MG63 (cell line): ENCODE data around the gene CFTR. TPM values are rescaled to one million over a fixed set of nuclear protein-coding genes. Genes with fewer than 3 reads are reported as not detected.
A peak's percentile ranks its signal among the peaks of the same experiment; 100 is the strongest.

Source experiments
- DNase-seq: peaks from one replicate; pipeline ENCODE4 v3.0.0-alpha.2; 2020
- H3K27me3 ChIP-seq: fragments of 250-450 bp; sonication (Bioruptor Pico); 2 replicates; pipeline ENCODE4 v1.5.1; 2020; ENCODE audit warnings: mild to moderate bottlenecking, moderate library complexity
- H3K36me3 ChIP-seq: fragments of 250-450 bp; sonication (Bioruptor Pico); 2 replicates; pipeline ENCODE4 v1.5.1; 2020; ENCODE audit warnings: mild to moderate bottlenecking, moderate library complexity
- H3K4me3 ChIP-seq: fragments of 250-450 bp; sonication (Bioruptor Pico); 2 replicates; pipeline ENCODE4 v1.5.1; 2020; ENCODE audit warnings: mild to moderate bottlenecking, moderate library complexity
- H3K9me3 ChIP-seq: fragments of 250-450 bp; sonication (Bioruptor Pico); 2 replicates; pipeline ENCODE4 v1.5.1; 2020; ENCODE audit warnings: mild to moderate bottlenecking, moderate library complexity
- total RNA-seq: library from RNA; depleted of rRNA; stranded (reverse); fragments of >200 nt; shearing (Covaris generic); gene quantifications from 2 replicates; pipeline ENCODE4 v1.2.3, GENCODE V29; 2014; ENCODE audit warnings: low replicate concordance

Gene CFTR
- total RNA-seq, 1 experiment from 2014 or later, result not detected

DNA sequence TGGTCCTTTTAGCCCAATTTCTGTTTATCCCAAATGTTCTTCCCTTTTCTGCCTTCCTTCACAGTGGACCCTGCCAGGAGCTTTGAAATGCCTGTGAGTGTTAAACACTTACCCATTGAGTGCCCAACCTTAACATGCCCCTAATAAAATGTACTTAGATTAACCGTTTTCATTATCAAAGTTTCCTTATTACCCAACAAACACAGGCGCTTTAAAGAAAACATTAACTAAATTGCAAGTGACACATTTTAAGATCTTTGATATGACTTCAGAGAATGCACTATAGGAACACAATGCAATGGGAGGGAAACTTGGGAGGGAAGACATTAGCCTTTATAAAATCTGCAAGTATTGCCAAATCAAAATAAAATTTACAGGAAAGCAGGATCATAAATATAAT is 177.0 kb downstream of the CFTR start:
- Histone ChIP-seq H3K36me3 (no peaks in the 10 kb centered on the region), H3K4me3 (no peak overlapping the region), H3K27me3 (no peaks in the 10 kb centered on the region), H3K9me3 (no peaks in the 10 kb centered on the region)
- DNase-seq, result no peak

DNA sequence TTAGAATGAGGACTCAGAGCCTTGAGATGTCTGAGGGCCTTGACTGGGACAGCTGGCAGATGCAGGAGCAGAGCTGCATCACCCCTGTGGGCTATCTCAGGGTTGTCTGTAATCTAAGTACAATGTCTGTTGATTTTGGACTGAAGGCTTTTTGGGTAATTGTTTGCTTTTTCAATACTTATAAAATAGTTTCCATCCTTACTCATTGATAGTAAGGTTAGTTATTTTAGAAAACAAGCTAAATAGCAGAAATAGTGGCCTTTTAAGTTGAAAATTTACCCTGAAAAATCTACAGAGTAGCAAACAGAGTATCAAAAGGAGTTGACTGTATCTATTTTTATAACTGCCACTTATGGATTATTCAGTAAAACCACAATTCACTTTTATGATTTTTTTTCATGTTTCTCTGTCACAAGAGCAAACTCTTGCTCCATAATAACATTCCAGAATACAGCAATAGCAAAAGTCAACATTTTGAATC is 179.7 kb downstream of the CFTR start:
- no peak for DNase-seq
- H3K9me3 ChIP-seq, result no peaks in the 10 kb centered on the region
- H3K36me3 ChIP-seq, result no peaks in the 10 kb centered on the region
- no peak overlapping the region for H3K4me3 ChIP-seq
- H3K27me3 ChIP-seq, result no peaks in the 10 kb centered on the region

DNA sequence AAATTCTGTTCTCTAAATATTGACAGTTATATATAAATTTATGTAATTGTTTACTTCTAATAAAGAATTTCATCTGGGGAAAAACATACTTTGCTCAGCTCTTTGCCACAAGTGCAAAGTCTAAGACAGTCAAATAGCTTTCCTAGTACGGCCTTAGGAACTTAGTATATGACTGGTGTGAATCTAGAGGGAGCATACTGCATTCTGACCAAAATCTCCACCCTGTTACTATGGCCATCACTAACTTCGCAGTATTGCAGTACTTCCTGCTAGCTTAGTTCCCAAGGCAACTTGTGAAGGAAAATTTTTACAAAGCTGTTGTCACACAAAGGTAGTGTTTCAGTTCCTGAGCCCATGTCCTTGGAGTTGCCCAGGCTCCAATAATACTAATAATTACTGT is 181.5 kb downstream of the CFTR start:
- Histone ChIP-seq H3K27me3 (no peaks in the 10 kb centered on the region), H3K9me3 (no peaks in the 10 kb centered on the region), H3K36me3 (no peaks in the 10 kb centered on the region), H3K4me3 (no peak overlapping the region)
- DNase-seq, result no peak

DNA sequence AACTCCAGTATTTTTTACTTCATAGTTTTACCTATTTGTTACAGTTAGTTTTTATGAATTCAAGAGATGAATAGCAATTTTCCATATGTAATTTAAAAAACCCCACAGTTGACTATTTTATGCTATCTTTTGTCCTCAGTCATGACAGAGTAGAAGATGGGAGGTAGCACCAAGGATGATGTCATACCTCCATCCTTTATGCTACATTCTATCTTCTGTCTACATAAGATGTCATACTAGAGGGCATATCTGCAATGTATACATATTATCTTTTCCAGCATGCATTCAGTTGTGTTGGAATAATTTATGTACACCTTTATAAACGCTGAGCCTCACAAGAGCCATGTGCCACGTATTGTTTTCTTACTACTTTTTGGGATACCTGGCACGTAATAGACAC is 184.2 kb downstream of the CFTR start:
- H3K27me3 ChIP-seq, result no peaks in the 10 kb centered on the region

DNA sequence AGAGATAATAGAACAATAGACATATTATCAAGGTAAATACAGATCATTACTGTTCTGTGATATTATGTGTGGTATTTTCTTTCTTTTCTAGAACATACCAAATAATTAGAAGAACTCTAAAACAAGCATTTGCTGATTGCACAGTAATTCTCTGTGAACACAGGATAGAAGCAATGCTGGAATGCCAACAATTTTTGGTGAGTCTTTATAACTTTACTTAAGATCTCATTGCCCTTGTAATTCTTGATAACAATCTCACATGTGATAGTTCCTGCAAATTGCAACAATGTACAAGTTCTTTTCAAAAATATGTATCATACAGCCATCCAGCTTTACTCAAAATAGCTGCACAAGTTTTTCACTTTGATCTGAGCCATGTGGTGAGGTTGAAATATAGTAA is 185.5 kb downstream of the CFTR start:
- no peaks in the 10 kb centered on the region for H3K36me3 ChIP-seq
- DNase-seq, result no peak
- no peaks in the 10 kb centered on the region for H3K27me3 ChIP-seq
- no peaks in the 10 kb centered on the region for H3K9me3 ChIP-seq
- no peak overlapping the region for H3K4me3 ChIP-seq

More for the DNA sequence above, 184.2 kb downstream of the CFTR start:
- Histone ChIP-seq H3K36me3 (no peaks in the 10 kb centered on the region), H3K9me3 (no peaks in the 10 kb centered on the region), H3K4me3 (no peak overlapping the region)
- DNase-seq, result no peak

DNA sequence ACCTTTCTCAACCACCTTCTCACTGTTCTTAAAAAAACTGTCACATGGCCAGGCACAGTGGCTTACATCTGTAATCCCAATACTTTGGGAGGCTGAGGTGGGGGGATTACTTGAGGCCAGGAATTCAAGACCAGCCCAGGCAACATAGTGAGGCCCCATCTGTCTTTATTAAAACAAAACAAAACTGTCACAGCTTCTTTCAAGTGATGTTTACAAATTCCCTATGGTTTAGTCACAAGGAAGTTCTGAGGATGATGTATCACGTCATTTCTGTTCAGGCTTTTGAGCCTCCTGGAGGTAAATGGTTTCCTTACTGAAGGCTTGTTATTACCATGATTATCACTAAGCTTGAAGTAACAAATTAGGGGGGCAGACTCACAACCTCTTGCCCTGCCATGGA is 186.2 kb downstream of the CFTR start:
- no peak overlapping the region for H3K4me3 ChIP-seq
- H3K36me3 ChIP-seq, result no peaks in the 10 kb centered on the region
- H3K27me3 ChIP-seq, result no peaks in the 10 kb centered on the region
- no peaks in the 10 kb centered on the region for H3K9me3 ChIP-seq
- no peak for DNase-seq

DNA sequence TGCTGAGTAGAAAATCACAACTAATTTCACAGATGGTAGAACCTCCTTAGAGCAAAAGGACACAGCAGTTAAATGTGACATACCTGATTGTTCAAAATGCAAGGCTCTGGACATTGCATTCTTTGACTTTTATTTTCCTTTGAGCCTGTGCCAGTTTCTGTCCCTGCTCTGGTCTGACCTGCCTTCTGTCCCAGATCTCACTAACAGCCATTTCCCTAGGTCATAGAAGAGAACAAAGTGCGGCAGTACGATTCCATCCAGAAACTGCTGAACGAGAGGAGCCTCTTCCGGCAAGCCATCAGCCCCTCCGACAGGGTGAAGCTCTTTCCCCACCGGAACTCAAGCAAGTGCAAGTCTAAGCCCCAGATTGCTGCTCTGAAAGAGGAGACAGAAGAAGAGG is 186.9 kb downstream of the CFTR start:
- no peaks in the 10 kb centered on the region for H3K36me3 ChIP-seq
- H3K9me3 ChIP-seq, result no peaks in the 10 kb centered on the region
- no peak for DNase-seq
- H3K27me3 ChIP-seq, result no peaks in the 10 kb centered on the region
- no peak overlapping the region for H3K4me3 ChIP-seq

DNA sequence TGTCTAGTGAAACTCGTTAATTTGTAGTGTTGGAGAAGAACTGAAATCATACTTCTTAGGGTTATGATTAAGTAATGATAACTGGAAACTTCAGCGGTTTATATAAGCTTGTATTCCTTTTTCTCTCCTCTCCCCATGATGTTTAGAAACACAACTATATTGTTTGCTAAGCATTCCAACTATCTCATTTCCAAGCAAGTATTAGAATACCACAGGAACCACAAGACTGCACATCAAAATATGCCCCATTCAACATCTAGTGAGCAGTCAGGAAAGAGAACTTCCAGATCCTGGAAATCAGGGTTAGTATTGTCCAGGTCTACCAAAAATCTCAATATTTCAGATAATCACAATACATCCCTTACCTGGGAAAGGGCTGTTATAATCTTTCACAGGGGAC is 187.6 kb downstream of the CFTR start:
- DNase-seq, result no peak
- H3K27me3 ChIP-seq, result no peaks in the 10 kb centered on the region
- no peaks in the 10 kb centered on the region for H3K36me3 ChIP-seq

DNA sequence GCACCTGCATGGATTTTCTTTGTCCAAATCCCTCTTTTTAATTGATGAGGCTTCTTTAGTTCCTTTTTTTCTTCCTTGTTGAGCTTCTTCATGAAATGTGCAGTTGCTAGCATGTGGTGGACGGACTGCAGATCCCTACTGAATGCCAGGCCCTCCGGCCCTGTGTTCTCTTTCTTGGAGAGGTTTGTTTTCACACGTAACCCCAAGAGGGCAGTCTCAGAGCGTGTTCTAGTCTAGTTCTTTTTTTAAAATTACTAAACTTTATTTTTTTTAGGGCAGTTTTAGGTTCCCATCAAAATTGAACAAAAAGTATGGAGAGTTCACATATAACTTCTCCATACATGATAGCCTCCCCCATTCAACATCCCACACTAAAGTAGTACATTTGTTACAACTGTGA is 190.0 kb downstream of the CFTR start:
- DNase-seq, result no peak
- Histone ChIP-seq H3K9me3 (no peaks in the 10 kb centered on the region), H3K36me3 (no peaks in the 10 kb centered on the region), H3K27me3 (no peaks in the 10 kb centered on the region), H3K4me3 (no peak overlapping the region)

More for the DNA sequence above, 187.6 kb downstream of the CFTR start:
- Histone ChIP-seq H3K4me3 (no peak overlapping the region), H3K9me3 (no peaks in the 10 kb centered on the region)

DNA sequence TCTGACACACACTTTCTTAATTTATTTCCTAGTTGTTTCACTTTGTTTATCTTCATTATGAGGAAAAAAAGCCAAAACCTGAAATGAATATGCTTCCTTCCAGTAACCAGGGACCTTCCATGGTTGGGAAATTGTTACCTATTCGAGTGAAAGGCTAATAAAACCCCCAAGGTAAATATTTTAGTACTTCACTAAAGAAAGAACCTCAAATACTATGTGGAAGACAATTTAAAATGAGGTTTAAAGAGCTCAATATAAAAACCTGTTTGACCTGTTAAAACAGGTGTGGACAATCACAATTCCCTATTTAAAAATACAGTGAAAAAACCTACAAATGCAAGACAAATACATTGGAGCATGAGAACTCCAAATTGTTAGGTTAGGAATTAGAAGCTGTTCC is 192.6 kb downstream of the CFTR start:
- Histone ChIP-seq H3K9me3 (no peaks in the 10 kb centered on the region), H3K4me3 (no peak overlapping the region), H3K27me3 (no peaks in the 10 kb centered on the region), H3K36me3 (no peaks in the 10 kb centered on the region)
- no peak for DNase-seq

DNA sequence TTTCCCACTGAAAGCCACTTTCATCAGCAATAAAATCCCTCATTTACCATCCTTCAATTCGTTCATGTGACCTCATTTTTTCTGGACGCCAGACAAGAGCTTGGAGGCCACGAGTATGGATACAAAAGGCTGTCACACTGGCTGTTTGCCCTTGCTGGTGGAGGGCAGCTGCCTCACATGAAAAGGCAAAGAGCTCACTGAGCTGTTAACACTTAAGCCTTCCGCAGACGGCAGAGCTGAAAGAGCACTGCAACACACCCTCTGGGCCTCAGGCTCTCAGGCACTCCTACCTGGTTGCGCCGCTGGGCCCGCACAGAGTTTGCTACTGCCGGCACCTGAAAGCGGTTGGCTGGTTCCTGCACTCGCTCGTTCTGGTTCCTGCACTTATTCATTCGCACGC is 193.5 kb downstream of the CFTR start:
- Histone ChIP-seq H3K4me3 (no peak overlapping the region), H3K27me3 (no peaks in the 10 kb centered on the region), H3K36me3 (no peaks in the 10 kb centered on the region), H3K9me3 (no peaks in the 10 kb centered on the region)
- peak; percentile 11 for DNase-seq

DNA sequence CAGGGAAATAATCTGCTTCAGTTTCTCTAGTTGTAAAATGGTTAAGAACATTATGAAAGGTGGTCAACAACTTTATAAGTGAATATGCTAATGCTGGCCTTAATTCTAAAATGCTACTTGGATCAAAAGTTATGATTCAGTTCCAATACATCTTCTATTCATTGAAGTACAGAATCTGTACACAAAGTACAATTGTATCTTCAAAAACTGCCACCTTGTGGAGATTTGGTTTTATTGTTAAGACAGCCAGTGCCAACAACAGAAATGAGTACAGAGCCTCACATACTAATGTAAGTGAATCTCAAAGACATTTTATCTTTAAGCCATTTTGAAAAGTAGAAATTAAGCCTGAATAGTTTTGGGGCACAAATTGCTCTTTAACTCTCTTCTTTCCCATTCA is 194.0 kb downstream of the CFTR start:
- no peak for DNase-seq
- Histone ChIP-seq H3K4me3 (no peak overlapping the region), H3K36me3 (no peaks in the 10 kb centered on the region), H3K27me3 (no peaks in the 10 kb centered on the region), H3K9me3 (no peaks in the 10 kb centered on the region)

DNA sequence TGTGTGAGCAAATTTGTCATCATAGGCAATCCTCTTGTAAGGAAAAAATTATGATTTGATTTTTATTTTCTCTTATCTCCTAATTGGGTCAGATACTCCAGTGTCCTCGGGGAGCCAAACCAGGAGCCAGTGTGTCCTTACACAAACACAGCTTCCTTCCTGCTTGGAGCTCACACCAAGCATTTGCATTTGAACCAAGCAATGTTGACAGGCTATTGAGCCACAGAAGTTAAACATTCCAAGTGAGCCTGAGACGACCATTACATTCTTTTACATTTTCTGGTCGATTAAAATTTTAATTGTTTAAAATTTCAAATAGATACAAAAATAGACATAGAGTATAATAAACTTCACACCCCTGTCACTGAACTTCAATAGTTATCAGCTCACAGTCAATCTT is 194.8 kb downstream of the CFTR start:
- no peaks in the 10 kb centered on the region for H3K9me3 ChIP-seq
- H3K27me3 ChIP-seq, result no peaks in the 10 kb centered on the region
- no peak for DNase-seq

DNA sequence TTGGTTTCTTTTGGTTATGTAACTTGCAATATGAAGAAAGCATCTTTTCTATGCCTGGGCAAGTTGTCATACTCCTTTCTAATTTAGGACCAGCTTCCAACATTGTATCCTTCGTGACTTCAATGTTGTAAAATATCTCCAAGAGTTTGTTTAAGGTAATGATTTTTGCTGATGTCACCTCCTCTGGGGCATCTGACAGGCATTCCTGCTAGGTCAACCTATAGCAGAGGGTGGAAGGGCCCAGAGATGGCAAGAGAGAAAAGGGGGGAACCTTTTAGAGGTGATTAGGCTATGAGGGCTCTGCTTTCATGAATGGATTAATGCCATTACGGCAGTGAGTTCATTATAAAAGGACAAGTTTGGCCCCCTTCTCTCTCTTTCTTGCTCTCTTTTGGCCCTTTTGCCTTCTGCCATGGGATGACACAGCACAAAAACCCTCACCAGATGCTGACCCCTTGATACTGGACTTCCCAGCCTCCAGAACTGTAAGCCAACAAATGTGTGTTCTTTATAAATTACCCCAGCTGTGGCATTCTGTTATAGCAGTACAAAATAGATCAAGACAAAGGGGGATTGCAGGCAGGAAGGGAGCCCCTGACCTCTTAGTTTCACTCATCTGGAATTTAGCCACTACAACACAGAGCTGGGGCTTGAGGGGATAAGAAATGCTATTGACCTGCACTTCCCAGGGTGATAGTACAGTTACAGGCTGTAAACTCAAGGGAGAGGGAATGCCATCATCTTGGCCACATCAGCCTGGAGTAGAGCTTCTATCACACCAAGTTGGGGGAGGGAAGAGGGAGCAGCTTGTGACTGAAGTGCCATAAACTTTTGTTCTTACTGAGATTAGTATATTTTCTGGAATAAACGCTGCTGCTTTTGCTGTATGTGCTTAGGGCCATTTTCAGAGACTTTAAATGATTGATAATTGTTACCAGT is 195.9 kb downstream of the CFTR start:
- H3K9me3 ChIP-seq, result no peaks in the 10 kb centered on the region
- no peak overlapping the region for H3K4me3 ChIP-seq
- no peaks in the 10 kb centered on the region for H3K27me3 ChIP-seq
- H3K36me3 ChIP-seq, result no peaks in the 10 kb centered on the region
- DNase-seq, result no peak

More for the DNA sequence above, 194.8 kb downstream of the CFTR start:
- Histone ChIP-seq H3K36me3 (no peaks in the 10 kb centered on the region), H3K4me3 (no peak overlapping the region)

DNA sequence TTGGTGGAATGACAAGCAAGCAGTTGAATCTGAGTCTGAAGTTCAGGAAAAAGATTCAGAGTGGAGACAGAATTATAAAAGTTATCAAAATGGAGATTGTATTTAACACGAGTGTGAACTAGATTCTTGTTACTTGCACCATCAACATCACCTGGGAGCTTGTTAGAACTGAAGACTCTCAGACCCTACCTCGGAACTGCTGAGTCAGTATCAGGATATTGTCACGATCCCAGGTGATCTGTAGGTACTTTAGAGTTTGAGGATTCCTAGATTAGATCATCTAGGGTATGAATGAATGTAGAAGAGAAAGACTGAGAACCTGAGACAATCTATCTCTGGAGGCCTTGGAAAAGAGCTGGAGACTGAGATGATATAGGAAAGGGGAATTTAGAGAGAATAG is 199.3 kb downstream of the CFTR start:
- Histone ChIP-seq H3K27me3 (no peaks in the 10 kb centered on the region), H3K4me3 (no peak overlapping the region), H3K36me3 (no peaks in the 10 kb centered on the region), H3K9me3 (no peaks in the 10 kb centered on the region)
- no peak for DNase-seq

DNA sequence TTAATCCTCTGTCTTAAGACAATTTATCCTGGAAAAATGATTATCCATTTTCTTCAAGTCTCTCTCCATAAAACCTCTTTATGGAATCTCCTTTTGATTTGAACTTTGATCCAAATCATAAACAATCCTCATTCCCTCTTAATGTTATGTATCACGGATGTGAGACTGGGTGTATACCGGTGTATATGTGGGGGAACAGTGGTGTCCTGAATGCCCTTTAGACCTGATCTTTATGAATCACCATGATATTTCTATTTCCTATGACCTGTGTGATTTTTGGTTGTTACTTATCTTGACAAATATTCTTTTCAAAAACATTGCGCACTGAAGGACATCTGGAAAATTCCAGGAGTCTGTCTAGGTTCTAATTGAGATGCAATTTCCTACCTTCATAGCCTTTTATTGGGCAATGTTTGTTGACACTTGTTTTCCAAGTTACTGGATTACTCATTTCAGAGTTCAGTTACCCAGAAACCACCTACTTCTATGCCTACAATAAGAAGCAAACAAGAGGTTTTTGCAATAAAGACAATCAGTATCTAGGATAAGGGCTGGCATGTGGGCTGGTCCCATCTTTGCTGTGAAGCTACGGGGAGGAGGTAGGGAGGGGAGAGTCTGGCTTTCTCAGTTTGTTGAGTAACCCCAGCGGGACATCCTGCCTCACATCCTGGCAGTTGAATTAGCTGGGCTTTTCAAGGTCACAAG is 203.0 kb downstream of the CFTR start:
- Histone ChIP-seq H3K4me3 (no peak overlapping the region), H3K36me3 (no peaks in the 10 kb centered on the region), H3K9me3 (no peaks in the 10 kb centered on the region), H3K27me3 (no peaks in the 10 kb centered on the region)
- DNase-seq, result peak; percentile 11

DNA sequence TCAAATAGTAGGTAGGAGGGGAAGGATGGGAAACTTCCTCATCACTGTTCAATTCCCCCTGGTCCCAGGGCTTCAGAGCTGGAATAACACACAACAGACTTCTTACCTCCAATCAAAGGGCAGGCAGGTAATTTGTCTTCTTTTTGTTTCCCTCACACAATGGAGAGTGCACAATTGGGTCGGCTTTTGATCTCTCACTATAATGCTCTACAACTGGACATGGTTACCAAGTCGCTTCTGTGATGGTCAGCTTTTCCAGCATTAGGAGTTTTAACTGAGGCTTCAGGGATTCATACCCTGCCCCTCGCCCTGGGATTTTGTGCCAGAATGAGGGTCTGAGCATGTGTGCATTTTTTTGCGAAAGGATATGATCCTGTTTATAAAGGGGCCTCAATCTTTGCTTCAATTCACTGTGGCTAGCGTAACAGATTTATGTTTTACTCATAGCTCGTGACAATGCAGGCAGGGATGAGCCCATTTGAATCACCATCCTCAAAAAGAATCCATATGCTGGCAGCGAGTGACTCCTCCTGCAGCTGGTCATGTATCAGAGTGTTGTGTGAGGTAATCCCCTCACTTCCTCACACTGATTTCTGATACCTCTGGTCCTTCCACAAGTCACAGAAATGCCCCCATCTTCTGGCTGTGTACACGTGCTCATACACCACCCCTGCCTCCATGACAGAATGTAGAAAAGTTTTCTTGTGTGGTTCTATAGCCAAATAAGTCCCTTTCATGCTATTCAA is 203.8 kb downstream of the CFTR start:
- H3K36me3 ChIP-seq, result no peaks in the 10 kb centered on the region
- DNase-seq, result peak; percentile 40
- H3K27me3 ChIP-seq, result no peaks in the 10 kb centered on the region
- no peaks in the 10 kb centered on the region for H3K9me3 ChIP-seq
- H3K4me3 ChIP-seq, result no peak overlapping the region
